Activated CD4-positive, alpha-beta T cell treated with anti-CD3 and anti-CD28 coated beads, Interleukin-2, Interleukin-6, amounts not matched to agents 100 ng/mL and 50 ng/mL, durations not matched to agents 16 hours and 8 hours (primary cell): ENCODE results near the gene SGO2.
"Not testable (repeated sequence)": the region's sequence is repeated elsewhere in the genome, so short reads cannot be mapped to it uniquely, and the experiment has no call there.

Experiments
- DNase-seq: peaks from one replicate; pipeline ENCODE4 v3.0.0-alpha.2; 2020

The SGO2 gene

DNA sequence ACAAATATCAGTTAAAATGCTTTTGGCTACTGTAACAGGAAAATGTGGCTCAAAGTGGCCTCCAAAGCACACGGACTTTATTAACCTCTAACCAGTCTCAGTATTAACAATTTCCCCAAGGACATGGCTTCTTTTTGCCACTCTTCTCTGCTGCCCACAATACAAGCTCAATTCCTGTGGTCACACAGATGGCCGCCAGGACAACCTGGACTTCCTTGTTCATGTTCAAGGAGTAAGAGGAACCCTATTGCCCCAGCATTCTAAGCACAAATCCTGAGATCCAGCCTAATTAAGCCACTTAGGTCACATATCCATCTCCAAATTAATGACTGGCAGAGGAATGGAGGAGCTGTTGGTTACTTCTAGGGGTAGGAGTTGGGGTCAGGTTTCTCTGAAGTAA lies 98.0 kb downstream of the SGO2 start:
- DNase-seq: no peak

- no peak for DNase-seq
Observed at GRCh38 chr2:200624658-200625057, 98.7 kb downstream of the SGO2 start.

DNA sequence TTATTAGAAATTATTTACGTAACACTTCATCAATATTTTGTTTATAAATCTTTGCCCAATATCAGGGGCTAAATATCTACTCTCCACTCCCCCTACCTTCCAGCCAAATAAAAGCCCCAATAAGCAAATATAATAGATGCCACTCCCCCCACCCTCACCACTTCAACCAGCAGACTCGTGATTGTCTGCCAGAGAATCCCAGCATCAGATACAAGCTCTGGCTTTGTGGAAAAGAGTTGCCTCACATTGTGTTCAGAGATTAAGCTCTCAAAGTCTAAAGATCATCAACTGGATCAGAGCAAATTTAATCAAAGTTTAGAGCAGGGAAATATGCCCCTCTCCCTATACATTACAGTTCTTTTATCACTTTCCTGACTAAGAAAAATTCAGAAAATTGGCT lies 99.3 kb downstream of the SGO2 start:
- DNase-seq: no peak

DNA sequence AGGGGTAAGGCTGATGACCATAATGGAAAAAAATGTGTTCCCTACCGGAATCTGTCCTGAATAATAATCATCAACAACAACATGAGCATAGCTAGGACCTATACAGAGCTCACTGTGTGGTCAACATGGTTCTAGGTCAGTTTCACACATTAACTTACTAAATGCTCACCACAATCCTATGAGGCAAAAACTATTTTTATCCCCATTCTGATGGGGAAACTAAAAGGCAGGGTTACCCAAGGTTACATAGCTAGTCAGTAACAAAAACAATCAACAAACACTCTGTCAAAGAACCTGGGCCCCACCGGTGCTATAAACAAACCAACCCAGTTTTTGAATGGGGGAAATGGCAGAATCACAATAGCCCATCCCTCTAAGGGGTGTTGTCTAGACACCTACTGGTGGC lies 100.0 kb downstream of the SGO2 start:
- no peak for DNase-seq

GRCh38 chr2:200627110-200627770 lies 101.2 kb downstream of the SGO2 start:
- no peak for DNase-seq

DNA sequence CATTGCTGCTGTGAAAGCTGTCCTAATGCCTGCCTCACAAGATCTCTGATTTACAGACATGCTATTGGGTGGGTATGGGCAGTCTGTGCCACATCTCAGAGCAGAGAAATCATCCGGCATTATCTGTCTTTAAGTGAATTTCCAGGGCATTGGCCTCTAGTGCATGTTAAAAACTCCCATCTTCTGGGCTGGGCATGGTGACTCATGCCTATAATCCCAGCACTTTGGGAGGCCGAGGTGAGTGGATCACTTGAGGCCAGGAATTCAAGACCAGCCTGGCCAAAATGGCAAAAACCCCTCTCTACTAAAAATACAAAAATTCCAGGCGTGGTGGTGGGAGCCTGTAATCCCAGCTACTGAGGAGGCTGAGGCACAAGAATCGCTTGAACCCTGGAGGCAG lies 102.5 kb downstream of the SGO2 start:
- not testable (repeated sequence) for DNase-seq

DNA sequence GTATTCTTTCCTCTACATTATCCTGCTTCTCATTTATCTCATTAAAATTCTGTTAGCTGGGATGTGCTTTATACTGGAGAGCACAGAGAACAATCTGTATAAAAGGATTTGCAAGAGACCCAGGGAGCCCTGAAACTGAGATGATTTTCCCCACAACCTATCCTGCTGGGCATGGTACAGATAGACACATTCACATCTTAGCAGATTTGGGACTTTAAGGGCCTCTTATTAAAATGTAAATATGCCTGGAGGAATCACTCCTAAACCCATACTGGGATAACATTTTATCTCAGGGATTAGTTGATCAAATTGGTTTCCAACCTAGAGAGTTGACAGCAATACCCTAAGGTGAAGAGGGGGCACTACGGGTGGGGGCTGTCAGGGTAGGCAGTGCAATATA lies 105.3 kb downstream of the SGO2 start:
- no peak for DNase-seq
